IPS-15b (cell line): ENCODE measurements around the gene IFT88.
A peak's percentile ranks its signal among the peaks of the same experiment; 100 is the strongest.

ENCODE experiments used
- H3K27me3 ChIP-seq: one replicate; pipeline ENCODE4 v1.6.1; 2013; ENCODE audit warnings: low read length; ENCODE audit not compliant: control insufficient read depth, insufficient read depth
- H3K36me3 ChIP-seq: one replicate; pipeline ENCODE4 v1.6.1; 2013; ENCODE audit warnings: low read length; ENCODE audit not compliant: control insufficient read depth, insufficient read depth
- H3K4me1 ChIP-seq: one replicate; pipeline ENCODE4 v1.6.1; 2013; ENCODE audit warnings: mild to moderate bottlenecking, low read length; ENCODE audit not compliant: control insufficient read depth, insufficient read depth
- H3K4me3 ChIP-seq: one replicate; pipeline ENCODE4 v1.5.1; 2013; ENCODE audit warnings: low read depth, low read length
- H3K9ac ChIP-seq: one replicate; pipeline ENCODE4 v1.6.1; 2013; ENCODE audit warnings: low read depth, mild to moderate bottlenecking, low read length
- H3K9me3 ChIP-seq: one replicate; pipeline ENCODE4 v1.6.1; 2013; ENCODE audit warnings: mild to moderate bottlenecking, low read length; ENCODE audit not compliant: control insufficient read depth, insufficient read depth

The IFT88 gene, protein sequence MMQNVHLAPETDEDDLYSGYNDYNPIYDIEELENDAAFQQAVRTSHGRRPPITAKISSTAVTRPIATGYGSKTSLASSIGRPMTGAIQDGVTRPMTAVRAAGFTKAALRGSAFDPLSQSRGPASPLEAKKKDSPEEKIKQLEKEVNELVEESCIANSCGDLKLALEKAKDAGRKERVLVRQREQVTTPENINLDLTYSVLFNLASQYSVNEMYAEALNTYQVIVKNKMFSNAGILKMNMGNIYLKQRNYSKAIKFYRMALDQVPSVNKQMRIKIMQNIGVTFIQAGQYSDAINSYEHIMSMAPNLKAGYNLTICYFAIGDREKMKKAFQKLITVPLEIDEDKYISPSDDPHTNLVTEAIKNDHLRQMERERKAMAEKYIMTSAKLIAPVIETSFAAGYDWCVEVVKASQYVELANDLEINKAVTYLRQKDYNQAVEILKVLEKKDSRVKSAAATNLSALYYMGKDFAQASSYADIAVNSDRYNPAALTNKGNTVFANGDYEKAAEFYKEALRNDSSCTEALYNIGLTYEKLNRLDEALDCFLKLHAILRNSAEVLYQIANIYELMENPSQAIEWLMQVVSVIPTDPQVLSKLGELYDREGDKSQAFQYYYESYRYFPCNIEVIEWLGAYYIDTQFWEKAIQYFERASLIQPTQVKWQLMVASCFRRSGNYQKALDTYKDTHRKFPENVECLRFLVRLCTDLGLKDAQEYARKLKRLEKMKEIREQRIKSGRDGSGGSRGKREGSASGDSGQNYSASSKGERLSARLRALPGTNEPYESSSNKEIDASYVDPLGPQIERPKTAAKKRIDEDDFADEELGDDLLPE

GRCh38 chr13:20566898-20567874 lies at the start of gene IFT88:
Gene IFT88, plus strand, starts transcription at chr13:20567157. Its CDS starts 7,229 bp downstream, at chr13:20574386.
- Histone ChIP-seq H3K27me3 (no peaks in the 10 kb centered on the region), H3K4me1 (no peaks in the 10 kb centered on the region), H3K9ac (peak within 1 kb of the TSS; percentile 67), H3K36me3 (no peaks in the 10 kb centered on the region), H3K4me3 (peak within 1 kb of the TSS; percentile 91), H3K9me3 (peaks cover 7% of the 10 kb centered on the region)

DNA sequence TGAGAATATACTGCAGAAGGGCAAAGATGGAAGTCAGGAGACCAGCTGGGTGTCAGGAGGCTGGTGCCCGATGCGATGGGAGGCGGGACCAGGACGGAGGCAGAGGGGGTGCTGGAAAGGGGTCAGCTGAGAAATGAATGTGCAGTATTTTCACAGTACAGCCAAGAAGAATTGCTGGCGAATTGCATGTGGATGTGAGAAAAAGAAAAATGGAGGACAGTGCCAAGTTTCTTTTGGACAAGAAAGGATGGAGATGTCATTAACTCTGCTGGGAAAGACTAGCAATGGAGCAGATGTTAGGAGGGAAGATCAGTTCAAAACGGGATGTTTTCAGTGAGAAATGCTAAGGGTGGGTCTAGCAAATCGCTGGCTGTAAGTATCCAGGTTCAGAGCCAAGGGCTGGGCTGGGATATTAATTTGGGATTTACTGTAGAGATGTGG lies 48.3 kb upstream of the IFT88 start:
- Histone ChIP-seq H3K36me3 (no peaks in the 10 kb centered on the region), H3K9me3 (no peaks in the 10 kb centered on the region), H3K4me3 (no peak overlapping the region), H3K27me3 (no peaks in the 10 kb centered on the region), H3K4me1 (peaks cover 10% of the 10 kb centered on the region), H3K9ac (no peak overlapping the region)

- H3K36me3 ChIP-seq = no peaks in the 10 kb centered on the region
- no peaks in the 10 kb centered on the region for H3K9me3 ChIP-seq
- no peaks in the 10 kb centered on the region for H3K27me3 ChIP-seq
- no peak overlapping the region for H3K9ac ChIP-seq
- H3K4me1 ChIP-seq = peaks cover 11% of the 10 kb centered on the region
- no peak overlapping the region for H3K4me3 ChIP-seq
Measured at GRCh38 chr13:20519875-20520274, 47.1 kb upstream of the IFT88 start.

GRCh38 chr13:20521364-20522115 lies 45.4 kb upstream of the IFT88 start:
- H3K4me3 ChIP-seq = no peak overlapping the region

DNA sequence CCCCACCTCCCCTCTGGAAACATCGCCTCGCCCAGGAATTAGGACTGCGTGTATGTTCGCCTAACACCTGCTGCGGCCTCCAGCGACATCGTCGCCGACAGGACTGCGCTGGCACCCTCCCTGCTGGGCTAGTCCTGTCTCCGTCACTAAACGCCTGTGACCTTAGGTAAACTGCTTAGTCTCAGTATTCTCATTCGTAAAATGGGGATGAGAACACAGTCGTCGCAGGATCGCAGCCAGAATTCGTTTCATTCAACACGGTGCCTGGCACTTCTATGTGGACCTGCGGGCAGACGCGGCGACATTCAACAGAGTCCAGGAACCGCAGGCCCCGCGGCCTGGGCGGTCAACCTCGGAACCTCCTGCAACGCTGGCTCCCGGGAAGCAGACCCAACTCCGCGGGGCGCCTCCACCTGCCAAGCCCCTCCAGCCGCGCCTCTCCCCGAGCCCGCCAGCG lies 41.8 kb upstream of the IFT88 start:
- H3K9ac ChIP-seq = no peak overlapping the region
- peaks cover 36% of the 10 kb centered on the region for H3K27me3 ChIP-seq
- H3K4me1 ChIP-seq = peaks cover 13% of the 10 kb centered on the region
- H3K4me3 ChIP-seq = peak overlapping the region; percentile 75
- no peaks in the 10 kb centered on the region for H3K36me3 ChIP-seq
- no peaks in the 10 kb centered on the region for H3K9me3 ChIP-seq

More at GRCh38 chr13:20521364-20522115, 45.4 kb upstream of the IFT88 start:
- Histone ChIP-seq H3K9me3 (no peaks in the 10 kb centered on the region), H3K4me1 (peaks cover 13% of the 10 kb centered on the region), H3K36me3 (no peaks in the 10 kb centered on the region), H3K27me3 (peaks cover 9% of the 10 kb centered on the region), H3K9ac (no peak overlapping the region)

- H3K27me3 ChIP-seq = peaks cover 43% of the 10 kb centered on the region
- peaks cover 13% of the 10 kb centered on the region for H3K4me1 ChIP-seq
- H3K36me3 ChIP-seq = no peaks in the 10 kb centered on the region
- no peak within 1 kb of the TSS for H3K9ac ChIP-seq
- H3K4me3 ChIP-seq = peak within 1 kb of the TSS; percentile 75
- no peaks in the 10 kb centered on the region for H3K9me3 ChIP-seq
Measured at GRCh38 chr13:20525601-20526544, 41.1 kb upstream of the IFT88 start, which contains the start of gene CRYL1. Gene CRYL1, minus strand, starts transcription at chr13:20525857. Its CDS starts 63 bp downstream, at chr13:20525794.

DNA sequence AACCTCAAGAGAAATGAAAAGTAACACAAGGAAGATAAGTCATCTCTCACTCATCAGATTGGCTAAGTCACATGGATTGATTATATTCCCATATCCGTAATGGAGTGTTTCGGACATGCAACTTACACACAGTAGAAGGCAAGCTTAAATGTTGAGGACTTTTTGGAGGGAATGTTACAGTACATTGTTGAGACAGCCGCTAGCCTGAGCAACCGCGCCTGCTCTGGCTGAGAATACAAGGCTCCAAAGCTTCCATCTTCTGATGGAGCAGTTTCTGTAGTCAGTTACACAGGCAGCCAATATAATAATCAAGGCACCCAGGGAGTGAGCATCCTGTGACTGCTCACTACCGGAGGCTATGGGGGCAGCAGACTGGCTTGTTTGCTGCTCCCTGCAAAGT lies 40.3 kb upstream of the IFT88 start:
- Histone ChIP-seq H3K27me3 (peaks cover 51% of the 10 kb centered on the region), H3K9me3 (no peaks in the 10 kb centered on the region), H3K9ac (no peak overlapping the region), H3K4me1 (peaks cover 8% of the 10 kb centered on the region), H3K36me3 (no peaks in the 10 kb centered on the region), H3K4me3 (no peak overlapping the region)

GRCh38 chr13:20528452-20528851 lies 38.5 kb upstream of the IFT88 start:
- Histone ChIP-seq H3K4me1 (peaks cover 5% of the 10 kb centered on the region), H3K9me3 (no peaks in the 10 kb centered on the region), H3K27me3 (peaks cover 65% of the 10 kb centered on the region), H3K36me3 (no peaks in the 10 kb centered on the region), H3K4me3 (no peak overlapping the region), H3K9ac (no peak overlapping the region)

DNA sequence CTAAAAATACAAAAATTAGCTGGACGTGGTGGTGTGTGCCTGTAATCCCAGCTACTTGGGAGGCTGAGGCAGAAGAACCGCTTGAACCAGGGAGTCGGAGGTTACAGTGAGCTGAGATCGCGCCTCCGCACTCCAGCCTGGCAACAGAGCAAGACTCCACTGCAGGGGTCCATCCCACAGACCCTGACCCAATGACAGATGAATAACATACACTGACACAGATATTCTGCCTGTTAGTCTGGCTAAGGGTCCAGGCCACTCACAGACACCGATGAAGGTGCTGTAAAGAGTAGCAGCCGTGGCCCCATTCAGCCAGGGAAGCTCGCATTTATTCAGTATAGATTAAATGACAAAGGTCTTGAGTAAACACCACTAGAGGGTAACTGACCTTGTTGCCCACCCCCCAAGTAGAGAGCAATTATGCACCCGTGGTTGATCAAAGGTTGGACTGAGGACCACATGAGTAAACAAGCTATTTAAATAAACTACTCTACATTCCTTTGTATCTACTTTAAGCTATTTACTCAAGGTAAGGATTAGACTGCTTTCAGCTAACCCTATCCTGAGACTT lies 32.8 kb upstream of the IFT88 start:
- Histone ChIP-seq H3K4me1 (no peaks in the 10 kb centered on the region), H3K9ac (no peak overlapping the region), H3K4me3 (no peak overlapping the region), H3K36me3 (no peaks in the 10 kb centered on the region), H3K9me3 (no peaks in the 10 kb centered on the region), H3K27me3 (peaks cover 58% of the 10 kb centered on the region)
